UCSD-AML1 (cell line): Measurements from ENCODE around the gene ATP11A.

ENCODE experiments used
- DNase-seq: peaks from one replicate; lab custom pipeline; 2025; ENCODE audit not compliant: unreplicated experiment; lab: John Stamatoyannopoulos, UW

The ATP11A gene

DNA sequence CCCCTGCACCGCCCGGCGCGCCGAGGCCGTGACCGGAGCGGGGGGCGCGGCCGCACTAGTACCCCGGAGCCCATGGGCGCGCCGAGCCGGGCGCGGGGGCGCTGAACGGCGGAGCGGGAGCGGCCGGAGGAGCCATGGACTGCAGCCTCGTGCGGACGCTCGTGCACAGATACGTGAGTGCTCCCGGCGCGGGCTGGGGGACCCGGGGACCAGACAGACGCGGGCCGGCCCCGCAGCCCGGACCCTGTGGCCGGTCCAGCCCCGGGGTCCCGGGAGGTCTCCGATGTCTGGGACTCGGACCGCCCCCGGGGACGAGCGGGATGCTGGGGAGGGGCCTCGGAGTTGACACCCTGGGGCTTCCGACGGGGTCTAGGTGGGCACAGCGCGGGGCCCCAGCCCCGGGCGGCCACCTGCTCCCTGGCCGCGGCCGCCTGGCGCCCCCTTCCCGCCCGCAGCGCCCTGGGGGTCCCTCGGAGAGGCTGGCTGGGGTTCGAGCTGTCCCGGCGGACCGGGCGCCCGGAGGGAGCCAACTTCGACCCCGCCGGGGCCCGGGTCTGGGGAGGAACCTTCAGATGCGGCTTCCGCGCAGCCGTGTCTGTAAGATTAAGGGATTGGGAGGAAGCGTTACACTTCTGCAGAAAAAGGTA is 568 bp downstream of the ATP11A start:
- no peak for DNase-seq

- DNase-seq: no peak
Observed at GRCh38 chr13:112692104-112692503, 2.3 kb downstream of the ATP11A start.

- no peak for DNase-seq
Observed at GRCh38 chr13:112692586-112692985, 2.7 kb downstream of the ATP11A start.

- DNase-seq: no peak
Observed at GRCh38 chr13:112693831-112694497, 4.1 kb downstream of the ATP11A start.

- DNase-seq: no peak
Observed at GRCh38 chr13:112695121-112695520, 5.3 kb downstream of the ATP11A start.

- no peak for DNase-seq
Observed at GRCh38 chr13:112696001-112696868, 6.4 kb downstream of the ATP11A start.

DNA sequence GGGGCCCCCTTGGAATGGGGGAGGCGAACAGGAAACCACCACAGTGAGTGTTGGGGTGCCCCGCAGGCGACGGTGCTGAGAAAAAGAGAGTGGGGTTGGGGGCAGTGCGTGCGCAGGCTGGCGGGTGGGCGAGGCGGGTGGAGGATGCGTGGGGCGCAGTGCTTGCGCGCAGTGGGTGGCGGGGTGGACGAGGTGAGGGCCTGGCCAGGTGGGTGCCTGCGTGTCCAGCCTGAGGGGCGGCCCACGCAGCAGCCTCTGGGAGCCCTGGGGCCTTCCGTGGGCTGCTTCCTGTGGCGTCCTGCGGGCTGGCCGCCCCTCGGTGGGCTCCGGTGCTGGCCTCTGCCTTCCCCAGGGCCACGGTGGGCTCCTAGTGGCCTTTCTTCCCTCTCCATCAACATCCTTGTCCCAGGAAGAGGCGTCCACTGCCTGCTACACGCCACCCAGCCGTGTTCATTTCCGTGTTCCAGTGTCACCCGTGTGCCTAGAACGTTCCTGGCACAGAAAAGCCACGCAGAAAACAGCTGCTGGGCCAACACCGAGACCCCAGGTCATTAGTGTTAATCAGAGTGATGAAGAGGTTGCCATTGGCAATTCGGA is 7.1 kb downstream of the ATP11A start:
- DNase-seq: no peak

- no peak for DNase-seq
Observed at GRCh38 chr13:112697756-112698655, 8.2 kb downstream of the ATP11A start.

DNA sequence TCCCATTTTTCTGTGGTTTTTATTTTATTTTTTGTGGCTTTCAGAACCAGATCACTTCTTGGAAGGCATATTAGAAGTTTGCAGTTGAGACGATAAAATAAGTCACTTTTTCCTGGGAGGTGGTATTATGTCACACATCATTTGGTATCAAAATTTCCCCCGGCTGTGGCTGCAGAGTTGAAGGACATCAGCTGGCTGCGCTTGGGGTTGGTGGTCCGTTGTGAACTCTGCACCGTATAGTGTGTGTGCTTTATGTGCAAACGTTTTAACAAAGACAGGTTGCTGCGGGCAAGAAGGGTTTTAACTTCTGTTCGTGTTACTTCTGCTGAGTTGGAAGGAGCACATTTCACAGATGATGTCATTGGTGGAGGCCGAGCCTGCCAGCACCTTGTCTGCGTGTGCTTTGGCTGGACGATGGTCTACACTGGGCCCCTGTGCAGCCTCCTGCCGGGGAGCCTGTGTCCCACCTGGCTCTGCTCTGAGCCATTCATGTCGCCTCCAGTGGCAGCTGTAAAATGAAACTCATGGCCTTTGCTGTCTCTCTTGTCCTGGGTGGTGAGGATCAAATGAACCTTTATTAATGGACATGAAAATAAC is 9.6 kb downstream of the ATP11A start:
- no peak for DNase-seq

- no peak for DNase-seq
Observed at GRCh38 chr13:112700291-112701060, 10.6 kb downstream of the ATP11A start.

- no peak for DNase-seq
Observed at GRCh38 chr13:112702341-112702985, 12.6 kb downstream of the ATP11A start.

GRCh38 chr13:112702986-112703379 is 13.1 kb downstream of the ATP11A start:
- DNase-seq: no peak

DNA sequence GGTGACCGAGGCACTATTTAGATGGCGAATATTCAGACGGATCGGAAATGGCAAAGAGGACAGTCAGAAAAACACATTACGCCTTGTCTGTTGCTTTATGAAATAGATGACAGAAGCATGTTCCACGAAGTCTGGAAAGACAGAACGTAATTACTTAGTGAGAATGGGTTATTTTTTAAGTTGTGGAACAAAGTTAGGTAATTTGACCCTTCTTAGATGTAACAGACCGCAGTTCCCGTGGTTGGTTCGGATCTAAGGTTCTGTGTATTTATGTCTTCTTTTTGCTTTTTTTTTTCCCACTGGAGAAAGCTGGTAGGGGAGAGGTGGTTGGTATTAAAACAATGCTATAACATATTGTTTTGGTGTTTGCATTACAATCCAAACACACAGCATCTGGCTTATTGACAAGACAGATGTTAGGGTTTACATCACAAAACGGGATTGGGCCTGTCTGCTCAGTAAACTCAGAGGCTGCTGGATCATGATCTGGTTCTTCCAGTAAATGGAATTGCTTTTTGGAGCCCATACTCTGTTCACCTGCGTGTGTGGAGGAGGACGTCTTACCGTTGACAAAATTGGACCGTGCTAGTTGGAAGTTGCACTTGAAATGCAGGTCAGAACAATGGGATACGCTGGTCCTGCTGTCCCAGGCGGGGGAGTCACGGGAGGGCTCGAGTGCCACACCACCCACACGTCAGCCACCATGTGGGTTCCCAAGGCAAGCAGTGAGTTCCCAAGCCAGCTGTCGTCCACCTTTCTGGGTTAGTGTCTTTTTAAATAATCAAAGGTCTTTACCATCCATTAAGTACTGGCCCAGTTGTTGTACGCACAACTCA is 13.8 kb downstream of the ATP11A start:
- DNase-seq: no peak

- peak; percentile 58 for DNase-seq
Observed at GRCh38 chr13:112704308-112705145, 14.7 kb downstream of the ATP11A start.

DNA sequence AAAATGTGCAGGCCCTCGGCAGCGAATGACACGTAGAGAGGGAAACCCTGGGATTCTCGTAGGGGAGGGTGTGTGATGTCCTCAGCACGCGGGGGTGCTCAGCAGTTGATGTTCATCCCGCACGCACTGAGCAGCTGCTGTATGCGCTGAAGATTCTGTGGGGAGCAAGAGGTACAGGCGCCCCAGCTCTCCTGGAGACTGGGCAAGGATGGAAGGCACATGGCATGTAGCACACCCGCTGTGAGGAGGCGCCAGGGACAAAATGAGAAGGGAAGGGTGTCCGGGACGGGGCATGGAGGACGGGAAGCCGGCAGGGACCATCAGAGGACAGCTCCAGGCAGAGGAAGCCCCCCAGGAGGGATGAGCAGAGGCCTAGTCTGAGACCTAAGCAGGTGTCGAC is 15.4 kb downstream of the ATP11A start:
- no peak for DNase-seq

DNA sequence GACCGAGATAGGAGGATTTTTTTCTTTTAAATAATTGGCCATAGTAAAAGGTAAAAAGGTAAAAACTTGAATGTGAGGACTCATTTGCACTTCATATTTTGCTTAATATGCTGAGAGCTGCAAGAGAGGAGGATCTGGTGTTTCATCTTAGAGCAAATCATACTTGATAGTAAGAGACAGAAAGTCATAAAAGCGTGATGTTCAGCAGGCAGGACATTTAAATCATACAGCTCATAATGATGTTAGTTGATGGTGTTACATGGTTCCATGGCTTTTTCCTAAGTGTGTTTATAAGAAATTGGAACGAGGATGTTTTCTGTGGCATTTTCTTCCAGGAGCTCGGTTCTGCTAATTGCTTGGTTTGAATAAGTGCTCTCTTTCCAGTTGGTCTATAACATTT is 16.3 kb downstream of the ATP11A start:
- DNase-seq: no peak

- DNase-seq: no peak
Observed at GRCh38 chr13:112708560-112709240, 18.9 kb downstream of the ATP11A start.
